Type B pancreatic cell (in vitro differentiated cells): ENCODE data around the gene CNTN2. TPM values are rescaled to one million over a fixed set of nuclear protein-coding genes. Genes with fewer than 3 reads are reported as not detected.

Experiments used
- DNase-seq: peaks from one replicate; pipeline ENCODE4 v3.0.0; 2021; ENCODE audit warnings: mixed read lengths; ENCODE audit not compliant: unreplicated experiment; ENCODE audit errors: extremely low spot score
- H3K27ac Mint-ChIP-seq: 2 replicates; pipeline ENCODE4 v1.8.0; 2021; ENCODE audit warnings: mild to moderate bottlenecking, mixed read lengths
- H3K27me3 Mint-ChIP-seq: 2 replicates; pipeline ENCODE4 v1.8.0; 2021; ENCODE audit warnings: mixed read lengths
- H3K36me3 Mint-ChIP-seq: 2 replicates; pipeline ENCODE4 v1.8.0; 2021; ENCODE audit warnings: mixed read lengths
- H3K4me1 Mint-ChIP-seq: one replicate; pipeline ENCODE4 v1.8.0; 2021; ENCODE audit warnings: mixed read lengths; ENCODE audit not compliant: unreplicated experiment
- H3K4me3 Mint-ChIP-seq: 2 replicates; pipeline ENCODE4 v1.8.0; 2021; ENCODE audit warnings: mild to moderate bottlenecking, mixed read lengths
- H3K9me3 Mint-ChIP-seq: 2 replicates; pipeline ENCODE4 v1.8.0; 2021; ENCODE audit warnings: mixed read lengths
- CTCF ChIP-seq: fragments of 200-600 bp; sonication (generic); conservative IDR thresholded peaks from 2 replicates; pipeline ENCODE4 v1.5.0; 2021; ENCODE audit warnings: antibody characterized with exemption, mild to moderate bottlenecking
- total RNA-seq: library from RNA; stranded (reverse); gene quantifications from 2 replicates; pipeline ENCODE4 v1.2.1, GENCODE V29; 2021; ENCODE audit warnings: low replicate concordance

CNTN2 gene
- total RNA-seq, 1 donor from 2014 or later, result 6.3 TPM

DNA sequence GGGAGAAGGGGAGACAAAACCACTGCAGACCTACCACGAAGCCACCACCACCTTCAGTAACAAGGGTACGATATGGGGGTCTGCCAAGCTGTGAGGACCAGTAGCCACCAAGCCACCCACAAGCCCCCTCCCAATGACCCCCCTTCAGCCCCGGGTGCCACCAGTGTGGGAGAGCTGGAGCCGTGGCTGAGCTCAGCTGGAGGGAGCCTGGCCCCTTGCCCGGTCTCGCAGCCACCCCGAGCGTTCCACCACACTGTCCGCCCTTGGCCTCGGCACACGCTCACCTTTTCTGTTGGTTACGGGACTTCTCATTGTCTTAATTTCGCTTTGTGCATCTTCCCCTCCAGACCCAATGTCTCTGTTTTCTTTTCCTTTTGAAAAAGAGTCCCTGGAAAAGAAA lies 26.4 kb upstream of the CNTN2 start:
- Mint-ChIP-seq H3K4me3 (no peak overlapping the region), H3K4me1 (peaks cover 29% of the 10 kb centered on the region), H3K36me3 (no peaks in the 10 kb centered on the region), H3K27ac (no peak overlapping the region), H3K9me3 (no peaks in the 10 kb centered on the region), H3K27me3 (peaks cover 20% of the 10 kb centered on the region)
- DNase-seq, result no peak
- TF ChIP-seq CTCF, result no peak

DNA sequence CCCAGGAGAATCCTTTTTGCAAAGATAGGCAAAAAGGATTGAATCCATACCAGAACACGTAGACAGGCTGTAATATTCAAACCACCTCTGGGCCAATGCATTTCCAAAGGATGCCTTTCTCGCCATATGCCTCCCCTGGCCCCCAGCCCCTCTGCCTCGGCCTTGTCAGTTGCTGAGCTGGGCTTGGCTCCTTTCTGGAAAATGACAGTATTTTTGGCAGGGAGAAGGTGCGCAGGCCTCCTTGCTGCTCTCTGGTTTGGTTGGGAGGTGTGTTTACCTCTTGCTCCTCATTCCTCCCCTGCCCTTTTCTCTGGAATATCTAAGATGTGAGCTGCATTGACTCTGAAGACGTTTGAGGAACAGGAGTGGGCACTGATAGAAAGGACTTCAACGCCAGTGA lies 26.0 kb upstream of the CNTN2 start:
- H3K36me3 Mint-ChIP-seq, result no peaks in the 10 kb centered on the region
- no peak for DNase-seq
- peaks cover 28% of the 10 kb centered on the region for H3K4me1 Mint-ChIP-seq
- H3K4me3 Mint-ChIP-seq, result no peak overlapping the region
- H3K9me3 Mint-ChIP-seq, result no peaks in the 10 kb centered on the region
- H3K27me3 Mint-ChIP-seq, result peaks cover 21% of the 10 kb centered on the region
- H3K27ac Mint-ChIP-seq, result no peak overlapping the region
- TF ChIP-seq CTCF, result no peak

DNA sequence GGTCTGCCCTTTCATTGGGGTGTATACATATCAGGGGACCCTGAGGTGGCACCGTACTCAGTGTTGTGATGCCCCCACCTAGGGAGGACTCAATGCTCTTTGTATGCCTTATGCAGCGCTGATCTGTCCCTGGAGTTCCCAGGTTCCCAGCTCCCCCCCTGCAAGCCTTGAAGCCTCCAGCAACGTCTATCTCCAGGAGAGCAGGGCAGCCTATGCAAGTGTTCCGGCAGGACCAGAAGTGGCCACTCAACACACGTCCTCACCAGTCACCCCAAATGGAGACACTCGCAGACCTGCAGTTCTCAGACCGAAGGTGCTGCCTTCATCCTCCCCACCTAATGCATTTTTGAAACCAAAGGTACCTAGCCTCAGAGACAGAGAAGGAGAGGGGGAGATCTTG lies 25.2 kb upstream of the CNTN2 start:
- no peak overlapping the region for H3K4me3 Mint-ChIP-seq
- DNase-seq, result no peak
- peaks cover 22% of the 10 kb centered on the region for H3K4me1 Mint-ChIP-seq
- no peak for TF ChIP-seq CTCF
- no peaks in the 10 kb centered on the region for H3K36me3 Mint-ChIP-seq
- H3K9me3 Mint-ChIP-seq, result no peaks in the 10 kb centered on the region
- no peak overlapping the region for H3K27ac Mint-ChIP-seq
- H3K27me3 Mint-ChIP-seq, result peaks cover 25% of the 10 kb centered on the region

DNA sequence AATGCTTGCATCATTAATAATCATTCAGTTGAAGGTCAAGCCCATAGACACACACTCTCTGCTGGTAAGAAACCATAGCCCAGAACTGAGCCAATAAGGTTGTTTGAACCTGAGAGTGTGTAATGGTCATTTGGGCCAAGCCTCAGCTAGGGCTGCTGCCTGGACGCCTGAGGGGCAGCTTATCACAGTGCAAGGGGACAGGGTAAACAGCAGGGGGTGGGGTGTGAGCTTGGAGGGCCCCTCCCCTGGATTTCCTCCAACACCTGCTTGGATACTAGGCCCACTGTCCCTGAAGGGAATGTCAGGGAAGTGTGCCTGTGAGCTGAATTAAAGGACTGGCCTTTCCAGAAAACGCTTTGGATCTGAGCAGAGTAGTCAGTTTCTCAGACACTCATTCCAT lies 24.6 kb upstream of the CNTN2 start:
- H3K27ac Mint-ChIP-seq, result no peak overlapping the region
- H3K4me1 Mint-ChIP-seq, result peaks cover 15% of the 10 kb centered on the region
- no peak overlapping the region for H3K4me3 Mint-ChIP-seq
- TF ChIP-seq CTCF, result no peak
- H3K27me3 Mint-ChIP-seq, result peaks cover 25% of the 10 kb centered on the region
- H3K9me3 Mint-ChIP-seq, result no peaks in the 10 kb centered on the region
- H3K36me3 Mint-ChIP-seq, result no peaks in the 10 kb centered on the region
- no peak for DNase-seq

GRCh38 chr1:205020466-205020865 lies 22.5 kb upstream of the CNTN2 start:
- Mint-ChIP-seq H3K27me3 (peaks cover 28% of the 10 kb centered on the region), H3K9me3 (no peaks in the 10 kb centered on the region), H3K27ac (no peak overlapping the region), H3K36me3 (no peaks in the 10 kb centered on the region), H3K4me3 (no peak overlapping the region), H3K4me1 (no peaks in the 10 kb centered on the region)
- TF ChIP-seq CTCF, result no peak
- DNase-seq, result no peak

GRCh38 chr1:205024679-205025078 lies 18.3 kb upstream of the CNTN2 start:
- Mint-ChIP-seq H3K4me3 (no peak overlapping the region), H3K36me3 (no peaks in the 10 kb centered on the region), H3K4me1 (no peaks in the 10 kb centered on the region), H3K9me3 (no peaks in the 10 kb centered on the region), H3K27me3 (peaks cover 39% of the 10 kb centered on the region), H3K27ac (no peak overlapping the region)
- no peak for TF ChIP-seq CTCF
- no peak for DNase-seq
